22Rv1 (cell line): ENCODE measurements around the gene SERPINB6.

Source experiments
- CTCF ChIP-seq: fragments of 450-650 bp; IDR thresholded peaks from 2 replicates; pipeline ENCODE4 v1.5.1; 2017; ENCODE audit warnings: mild to moderate bottlenecking
- ZFX ChIP-seq: fragments of 450-650 bp; IDR thresholded peaks from 2 replicates; pipeline ENCODE4 v1.6.1; 2017; ENCODE audit warnings: antibody characterized with exemption, borderline replicate concordance

- TF ChIP-seq CTCF: no peak
- no peak for TF ChIP-seq ZFX
These were observed 36.2 kb upstream of the SERPINB6 start for GRCh38 chr6:3007571-3007970.
